Endothelial cell of umbilical vein (primary cell): ENCODE data around the gene TPP1. TPM values are rescaled to one million over a fixed set of nuclear protein-coding genes. Genes with fewer than 3 reads are reported as not detected.

Source experiments
- BruUV-seq: library from RNA; stranded (reverse); fragments of 400-500 nt; replicated peaks from 2 replicates; lab custom pipeline; 2021; lab: Mats Ljungman, UMichigan
- CTCF ChIA-PET: fragments of 300-600, 350-600 bp; sonication (Branson Sonifier 250); formaldehyde crosslinking; loops from one replicate; lab custom pipeline; 2021; ENCODE audit warnings: antibody characterized with exemption, inconsistent platforms; lab: Charles Lee
- POLR2A ChIA-PET: fragments of 300-600, 350-600 bp; sonication (Branson Sonifier 250); formaldehyde crosslinking; loops from one replicate; lab custom pipeline; 2021; ENCODE audit warnings: antibody characterized with exemption, inconsistent platforms; lab: Charles Lee
- DNase-seq: peaks from one replicate; pipeline ENCODE4 v3.0.0-alpha.2; 2011; ENCODE audit warnings: low read depth, low spot score
- FAIRE-seq: peaks from 2 replicates; lab custom pipeline; 2011; peaks lifted over from hg19 to GRCh38; lab: Jason Lieb, UNC
- H2AFZ ChIP-seq: 2 replicates; pipeline ENCODE4 v1.6.0; 2012; ENCODE audit warnings: low read depth, low read length, control low read depth, inconsistent platforms
- H3K27ac ChIP-seq: 2 replicates; pipeline ENCODE4 v1.5.1; 2011; ENCODE audit warnings: low read depth, mild to moderate bottlenecking, control low read depth, low read length, moderate library complexity; ENCODE audit not compliant: insufficient read depth
- H3K27me3 ChIP-seq, 2 experiments: 2 replicates each; pipeline versions ENCODE4 v1.6.0 to v1.6.1; 2011; ENCODE audit warnings: low read length in 2 of 2, mixed read lengths in 1 of 2; ENCODE audit not compliant: control insufficient read depth in 2 of 2, insufficient read depth in 2 of 2
- H3K36me3 ChIP-seq, 2 experiments: 2 replicates in 1 of 2; 3 replicates in 1 of 2; pipeline ENCODE4 v1.5.1; 2011; ENCODE audit warnings: low read length in 2 of 2, mild to moderate bottlenecking in 1 of 2, moderate library complexity in 1 of 2; ENCODE audit not compliant: control insufficient read depth in 2 of 2, insufficient read depth in 2 of 2; ENCODE audit errors: extremely low read depth in 1 of 2
- H3K4me1 ChIP-seq: 3 replicates; pipeline ENCODE4 v1.5.1; 2011; ENCODE audit warnings: mild to moderate bottlenecking, low read length; ENCODE audit not compliant: control insufficient read depth, insufficient read depth; ENCODE audit errors: extremely low read depth
- H3K4me2 ChIP-seq: 2 replicates; pipeline ENCODE4 v1.6.1; 2011; ENCODE audit warnings: low read length, control low read depth, mixed read lengths; ENCODE audit not compliant: insufficient read depth
- H3K4me3 ChIP-seq, 3 experiments: fragments of 200-600 bp in 1 of 3; sonication (generic), shearing (Covaris generic) in 1 of 3; replicated peaks in 1 of 3; 2 replicates each; pipeline ENCODE4 v1.5.1; 2011 to 2016; ENCODE audit warnings: control low read depth in 3 of 3, low read length in 3 of 3, mild to moderate bottlenecking in 2 of 3, inconsistent platforms in 1 of 3, low read depth in 1 of 3, moderate library complexity in 1 of 3; ENCODE audit not compliant: insufficient read depth in 1 of 3
- H3K79me2 ChIP-seq: 2 replicates; pipeline ENCODE4 v1.6.0; 2012; ENCODE audit warnings: low read length, inconsistent platforms; ENCODE audit not compliant: control insufficient read depth, insufficient read depth
- H3K9ac ChIP-seq: replicated peaks from 2 replicates; pipeline ENCODE3; 2011; ENCODE audit warnings: low read length, control low read depth; ENCODE audit not compliant: insufficient read depth; ENCODE audit errors: extremely low read depth
- H3K9me1 ChIP-seq: replicated peaks from 3 replicates; pipeline ENCODE4 v1.6.0; 2011; ENCODE audit warnings: mild to moderate bottlenecking, low read length; ENCODE audit not compliant: control insufficient read depth, insufficient read depth; ENCODE audit errors: extremely low read depth
- H3K9me3 ChIP-seq: replicated peaks from 2 replicates; pipeline ENCODE4 v1.5.1; 2012; ENCODE audit warnings: low read length, inconsistent platforms; ENCODE audit not compliant: control insufficient read depth, insufficient read depth
- H4K20me1 ChIP-seq: replicated peaks from 2 replicates; pipeline ENCODE3; 2011; ENCODE audit warnings: mild to moderate bottlenecking, low read length; ENCODE audit not compliant: control insufficient read depth, insufficient read depth; ENCODE audit errors: extremely low read depth
- CTCF ChIP-seq, 2 donors: IDR thresholded peaks; 1 replicate in 1 of 2; 2 replicates in 1 of 2; pipeline ENCODE4 v1.5.1; 2011; ENCODE audit warnings: low read length in 2 of 2, mild to moderate bottlenecking in 2 of 2, moderate library complexity in 2 of 2, control low read depth in 1 of 2, inconsistent platforms in 1 of 2, low read depth in 1 of 2; ENCODE audit not compliant: insufficient read depth in 1 of 2; ENCODE audit errors: extremely low read depth in 1 of 2
- EZH2 ChIP-seq: IDR thresholded peaks from 2 replicates; pipeline ENCODE4 v1.6.1; 2012; ENCODE audit warnings: borderline replicate concordance, low read depth, mild to moderate bottlenecking, moderate library complexity, low read length, inconsistent platforms; ENCODE audit not compliant: severe bottlenecking
- FOS ChIP-seq: IDR thresholded peaks from 2 replicates; pipeline ENCODE4 v1.6.1; 2011; ENCODE audit warnings: mild to moderate bottlenecking, low read length, moderate library complexity, borderline replicate concordance; ENCODE audit not compliant: insufficient read depth
- GATA2 ChIP-seq: IDR thresholded peaks from 2 replicates; pipeline ENCODE4 v1.7.0; 2011; ENCODE audit warnings: low read depth, mild to moderate bottlenecking, moderate library complexity, mixed read lengths, low read length; ENCODE audit not compliant: insufficient read length, insufficient read depth
- JUN ChIP-seq: IDR thresholded peaks from 2 replicates; pipeline ENCODE4 v1.6.1; 2011; ENCODE audit warnings: borderline replicate concordance, low read depth; ENCODE audit not compliant: insufficient read length, insufficient read depth
- MAX ChIP-seq: IDR thresholded peaks from 2 replicates; pipeline ENCODE4 v1.6.1; 2011; ENCODE audit not compliant: insufficient read depth, insufficient read length
- MYC ChIP-seq: IDR thresholded peaks from one replicate; pipeline ENCODE4 v1.6.1; 2011; ENCODE audit warnings: mild to moderate bottlenecking, low read depth, low read length
- POLR2A ChIP-seq: IDR thresholded peaks from 2 replicates; pipeline ENCODE4 v1.6.1; 2012; ENCODE audit warnings: low read depth, mild to moderate bottlenecking, control low read depth, low read length
- POLR2AphosphoS5 ChIP-seq: IDR thresholded peaks from 2 replicates; pipeline ENCODE4 v1.6.1; 2012; ENCODE audit warnings: low read depth, mild to moderate bottlenecking, control low read depth, low read length, moderate library complexity; ENCODE audit not compliant: insufficient read depth
- dilution Hi-C: fragments of 300-500 bp; cut with MboI; formaldehyde crosslinking; loops from one replicate; pipeline ENCODE4 v1.15.0; 2019; ENCODE audit warnings: low sequenced_read_pairs; ENCODE audit not compliant: extremely low pct_ligation_motif_present
- intact Hi-C: fragments of 100-400 bp; cut with micrococcal nuclease; formaldehyde crosslinking; loops from one replicate; pipeline ENCODE4 v1.10.0; 2022
- polyA plus RNA-seq, 4 experiments: library from polyadenylated mRNA; depleted of rRNA in 3 of 4; stranded (reverse) in 3 of 4; unstranded in 1 of 4; fragments of >200 nt; gene quantifications; 2 replicates each; pipeline versions ENCODE4 v1.2.1 to v1.2.3, GENCODE V29; 2011 to 2012; ENCODE audit warnings: missing spikeins in 1 of 4
- total RNA-seq: library from RNA; stranded (reverse); gene quantifications from 2 replicates; pipeline ENCODE4 v1.2.3, GENCODE V29; 2021

Gene TPP1
- total and polyA plus RNA-seq, 2 donors (not counting 3 experiments of a cell fraction or from before 2014, with no cell fraction given): 124 to 224 TPM

- POLR2A ChIA-PET: no interaction called here
- H3K4me2 ChIP-seq: no peak overlapping the region
- CTCF ChIA-PET: interaction anchor here (1.1 to 5.9 kb wide), 5 partner anchors 20 to 110 kb away, joined by 3 to 46 read pairs (median 3); no protein-coding TSS in a partner anchor
- peaks cover 3% of the 10 kb centered on the region for H4K20me1 ChIP-seq
- H2AFZ ChIP-seq: no peak overlapping the region
- H3K4me3 ChIP-seq: no peak overlapping the region
- no peaks in the 10 kb centered on the region for H3K9me3 ChIP-seq
- intact Hi-C loops: no loop called here
- DNase-seq (no peak), FAIRE-seq (no peak)
- no peaks in the 10 kb centered on the region for H3K4me1 ChIP-seq
- dilution Hi-C loops: no loop called here
- H3K9me1 ChIP-seq: no peaks in the 10 kb centered on the region
- peaks cover 22 to 28% of the 10 kb centered on the region in 2 experiments for H3K36me3 ChIP-seq
- H3K79me2 ChIP-seq: peaks cover 27% of the 10 kb centered on the region
- TF ChIP-seq EZH2 (no peak), POLR2AphosphoS5 (no peak), CTCF (IDR thresholded peaks at IDR 0.05; ENCODE audit: extremely low read depth in 1 of 2, insufficient read depth in 1 of 2, low read depth in 1 of 2, low read length in 2 of 2) (no peak), GATA2 (no peak), MAX (no peak), MYC (no peak), FOS (no peak), JUN (no peak), POLR2A (no peak)
- H3K9ac ChIP-seq: no peak overlapping the region
- no peak overlapping the region for H3K27ac ChIP-seq
- no peaks in the 10 kb centered on the region for H3K27me3 ChIP-seq
- BruUV-seq: no TSS peak
These were observed 22.9 kb downstream of the TPP1 start for GRCh38 chr11:6596239-6596877.
